SK-N-SH treated with all-trans-retinoic acid at 6 μM for 48 hours (cell line): Measurements from ENCODE around the gene GALNT6.
"Not testable (repeated sequence)": the region's sequence is repeated elsewhere in the genome, so short reads cannot be mapped to it uniquely, and the experiment has no call there.

Experiments used
- ATAC-seq: fragments of 200-7000 bp; cut with Tn5 transposase; 3 replicates; pipeline ENCODE4 v1.9.1; 2020; ENCODE audit warnings: mild to moderate bottlenecking, moderate library complexity
- BACH2 ChIP-seq: fragments of 250-450 bp; sonication (Bioruptor Pico); IDR thresholded peaks from 2 replicates; pipeline ENCODE4 v1.9.0; 2021; ENCODE audit warnings: mild to moderate bottlenecking, borderline replicate concordance
- CSDC2 ChIP-seq: fragments of 250-450 bp; sonication (Bioruptor Pico); IDR thresholded peaks from 2 replicates; pipeline ENCODE4 v1.5.0; 2020; ENCODE audit warnings: mild to moderate bottlenecking, moderate library complexity
- ESRRG ChIP-seq: fragments of 250-450 bp; sonication (Bioruptor Pico); IDR thresholded peaks from 2 replicates; pipeline ENCODE4 v1.6.1; 2021; ENCODE audit warnings: mild to moderate bottlenecking
- OSR1 ChIP-seq: fragments of 250-450 bp; sonication (Bioruptor Pico); IDR thresholded peaks from 2 replicates; pipeline ENCODE4 v1.8.0; 2022; ENCODE audit warnings: moderate library complexity, mild to moderate bottlenecking, inconsistent platforms
- PPARA ChIP-seq: fragments of 250-450 bp; sonication (Bioruptor Pico); IDR thresholded peaks from 2 replicates; pipeline ENCODE4 v1.5.0; 2020; ENCODE audit warnings: mild to moderate bottlenecking, borderline replicate concordance
- RARB ChIP-seq: fragments of 250-450 bp; sonication (Bioruptor Pico); IDR thresholded peaks from 2 replicates; pipeline ENCODE4 v1.8.0; 2021; ENCODE audit warnings: mild to moderate bottlenecking, moderate library complexity
- TCF4 ChIP-seq: fragments of 250-450 bp; sonication (Bioruptor Pico); IDR thresholded peaks from 2 replicates; pipeline ENCODE4 v1.8.0; 2021; ENCODE audit warnings: mild to moderate bottlenecking, moderate library complexity, borderline replicate concordance
- TOX ChIP-seq: fragments of 250-450 bp; sonication (Bioruptor Pico); IDR thresholded peaks from 2 replicates; pipeline ENCODE4 v1.8.0; 2021; ENCODE audit warnings: mild to moderate bottlenecking, moderate library complexity, borderline replicate concordance
- ZFP3 ChIP-seq: fragments of 250-450 bp; sonication (Bioruptor Pico); IDR thresholded peaks from 2 replicates; pipeline ENCODE4 v1.5.0; 2020; ENCODE audit warnings: mild to moderate bottlenecking, moderate library complexity
- ZFP30 ChIP-seq: fragments of 450-650 bp; formaldehyde crosslinking; IDR thresholded peaks from 2 replicates; pipeline ENCODE4 v1.5.0; 2022; ENCODE audit warnings: mild to moderate bottlenecking, moderate library complexity
- ZNF565 ChIP-seq: fragments of 450-650 bp; formaldehyde crosslinking; conservative IDR thresholded peaks from 2 replicates; pipeline ENCODE4 v1.5.0; 2020; ENCODE audit warnings: low read depth, mild to moderate bottlenecking, moderate library complexity
- ZNF70 ChIP-seq: fragments of 450-650 bp; formaldehyde crosslinking; IDR thresholded peaks from 2 replicates; pipeline ENCODE4 v1.5.0; 2020; ENCODE audit warnings: mild to moderate bottlenecking, moderate library complexity
- ZNF8 ChIP-seq: fragments of 450-650 bp; formaldehyde crosslinking; IDR thresholded peaks from 2 replicates; pipeline ENCODE4 v1.5.0; 2020; ENCODE audit warnings: mild to moderate bottlenecking, moderate library complexity
- TF ChIP-seq, protein P1 (sequence below): fragments of 250-450 bp; sonication (Bioruptor Pico); IDR thresholded peaks from 2 replicates; pipeline ENCODE4 v1.8.0; 2021; ENCODE audit warnings: low read depth, mild to moderate bottlenecking, moderate library complexity, borderline replicate concordance
- TF ChIP-seq, protein P2 (sequence below): fragments of 250-450 bp; sonication (Bioruptor Pico); IDR thresholded peaks from 2 replicates; pipeline ENCODE4 v1.5.0; 2020; ENCODE audit warnings: mild to moderate bottlenecking, moderate library complexity
- TF ChIP-seq, protein P3 (sequence below): fragments of 250-450 bp; sonication (Bioruptor Pico); IDR thresholded peaks from 2 replicates; pipeline ENCODE4 v1.5.1; 2021; ENCODE audit warnings: mild to moderate bottlenecking, moderate library complexity
- TF ChIP-seq, protein P4 (sequence below): fragments of 250-450 bp; sonication (Bioruptor Pico); IDR thresholded peaks from 2 replicates; pipeline ENCODE4 v1.8.0; 2020; ENCODE audit warnings: mild to moderate bottlenecking, moderate library complexity, borderline replicate concordance

GALNT6 gene

DNA sequence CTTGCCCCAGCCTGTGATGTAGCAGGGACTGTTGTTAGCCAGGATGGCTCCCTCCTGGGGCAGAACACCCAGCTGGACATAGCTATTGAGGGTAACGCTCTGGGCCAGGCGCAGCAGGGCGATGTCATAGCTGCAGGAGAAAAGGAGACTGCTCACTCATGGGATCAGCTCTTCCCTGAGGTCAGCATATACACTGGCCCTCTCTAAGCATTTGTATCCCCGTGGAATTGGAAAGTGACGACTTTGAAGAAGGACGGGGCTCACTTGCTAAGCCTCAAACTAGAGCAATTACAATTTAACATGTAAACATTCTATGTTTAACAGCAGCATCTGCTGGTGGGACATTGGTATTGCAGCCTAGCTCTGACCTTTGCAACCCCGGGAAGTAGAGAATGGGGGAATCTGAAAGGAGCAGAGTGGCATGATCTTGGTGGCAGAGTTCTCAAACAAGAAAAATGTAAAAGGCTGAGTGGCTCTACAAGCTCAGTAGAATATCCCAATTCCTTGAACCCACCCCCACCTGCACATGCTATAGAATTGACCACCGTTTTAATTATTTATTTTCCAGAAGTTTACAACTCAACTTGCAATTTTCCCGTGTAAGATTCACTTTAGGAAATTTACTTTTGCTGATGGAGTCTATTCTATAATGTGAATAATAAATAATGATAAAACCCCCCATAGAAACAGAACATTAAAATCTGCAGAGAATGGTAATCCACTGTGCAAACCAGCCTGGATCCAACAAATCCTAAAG is 49.8 kb downstream of the GALNT6 start:
- TF ChIP-seq BACH2 (no peak), ZFP3 (no peak), OSR1 (CRISPR knock-in tag) (no peak), TOX (CRISPR knock-in tag) (no peak), ZFP30 (CRISPR knock-in tag) (no peak), RARB (CRISPR knock-in tag) (no peak), ESRRG (CRISPR knock-in tag) (no peak)
- TF ChIP-seq, protein P1, sequence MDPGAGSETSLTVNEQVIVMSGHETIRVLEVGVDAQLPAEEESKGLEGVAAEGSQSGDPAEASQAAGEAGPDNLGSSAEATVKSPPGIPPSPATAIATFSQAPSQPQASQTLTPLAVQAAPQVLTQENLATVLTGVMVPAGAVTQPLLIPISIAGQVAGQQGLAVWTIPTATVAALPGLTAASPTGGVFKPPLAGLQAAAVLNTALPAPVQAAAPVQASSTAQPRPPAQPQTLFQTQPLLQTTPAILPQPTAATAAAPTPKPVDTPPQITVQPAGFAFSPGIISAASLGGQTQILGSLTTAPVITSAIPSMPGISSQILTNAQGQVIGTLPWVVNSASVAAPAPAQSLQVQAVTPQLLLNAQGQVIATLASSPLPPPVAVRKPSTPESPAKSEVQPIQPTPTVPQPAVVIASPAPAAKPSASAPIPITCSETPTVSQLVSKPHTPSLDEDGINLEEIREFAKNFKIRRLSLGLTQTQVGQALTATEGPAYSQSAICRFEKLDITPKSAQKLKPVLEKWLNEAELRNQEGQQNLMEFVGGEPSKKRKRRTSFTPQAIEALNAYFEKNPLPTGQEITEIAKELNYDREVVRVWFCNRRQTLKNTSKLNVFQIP (CRISPR knock-in tag), result no peak
- TF ChIP-seq, protein P2, sequence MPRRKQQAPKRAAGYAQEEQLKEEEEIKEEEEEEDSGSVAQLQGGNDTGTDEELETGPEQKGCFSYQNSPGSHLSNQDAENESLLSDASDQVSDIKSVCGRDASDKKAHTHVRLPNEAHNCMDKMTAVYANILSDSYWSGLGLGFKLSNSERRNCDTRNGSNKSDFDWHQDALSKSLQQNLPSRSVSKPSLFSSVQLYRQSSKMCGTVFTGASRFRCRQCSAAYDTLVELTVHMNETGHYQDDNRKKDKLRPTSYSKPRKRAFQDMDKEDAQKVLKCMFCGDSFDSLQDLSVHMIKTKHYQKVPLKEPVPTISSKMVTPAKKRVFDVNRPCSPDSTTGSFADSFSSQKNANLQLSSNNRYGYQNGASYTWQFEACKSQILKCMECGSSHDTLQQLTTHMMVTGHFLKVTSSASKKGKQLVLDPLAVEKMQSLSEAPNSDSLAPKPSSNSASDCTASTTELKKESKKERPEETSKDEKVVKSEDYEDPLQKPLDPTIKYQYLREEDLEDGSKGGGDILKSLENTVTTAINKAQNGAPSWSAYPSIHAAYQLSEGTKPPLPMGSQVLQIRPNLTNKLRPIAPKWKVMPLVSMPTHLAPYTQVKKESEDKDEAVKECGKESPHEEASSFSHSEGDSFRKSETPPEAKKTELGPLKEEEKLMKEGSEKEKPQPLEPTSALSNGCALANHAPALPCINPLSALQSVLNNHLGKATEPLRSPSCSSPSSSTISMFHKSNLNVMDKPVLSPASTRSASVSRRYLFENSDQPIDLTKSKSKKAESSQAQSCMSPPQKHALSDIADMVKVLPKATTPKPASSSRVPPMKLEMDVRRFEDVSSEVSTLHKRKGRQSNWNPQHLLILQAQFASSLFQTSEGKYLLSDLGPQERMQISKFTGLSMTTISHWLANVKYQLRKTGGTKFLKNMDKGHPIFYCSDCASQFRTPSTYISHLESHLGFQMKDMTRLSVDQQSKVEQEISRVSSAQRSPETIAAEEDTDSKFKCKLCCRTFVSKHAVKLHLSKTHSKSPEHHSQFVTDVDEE, result no peak
- TF ChIP-seq, all 23 proteins: peak for 0
- peak; percentile 91 for ATAC-seq

DNA sequence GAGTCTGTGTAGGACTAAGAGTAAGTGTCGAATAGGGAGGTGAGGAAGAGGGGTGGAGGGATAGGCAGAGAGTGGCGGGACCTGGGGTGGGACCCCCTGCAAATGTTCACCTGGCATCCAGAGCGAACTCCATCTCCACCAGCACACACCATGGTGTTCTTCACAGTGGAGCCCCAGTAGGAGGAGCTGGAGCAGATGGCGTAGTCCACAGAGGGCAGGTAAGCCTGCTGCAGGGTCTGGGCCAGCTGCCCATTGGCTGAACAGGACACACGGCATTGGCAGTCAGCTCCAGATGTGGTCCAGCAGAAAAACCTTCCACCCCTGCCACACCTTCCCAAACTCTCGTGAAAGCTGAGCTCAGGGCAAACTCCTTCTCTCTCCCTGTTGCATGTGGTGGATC is 51.5 kb downstream of the GALNT6 start:
- TF ChIP-seq BACH2, result no peak
- no peak for TF ChIP-seq ZFP3
- TF ChIP-seq ZNF8, result no peak
- no peak for TF ChIP-seq RARB (CRISPR knock-in tag)
- TF ChIP-seq, protein P2, result no peak
- TF ChIP-seq ZNF565 (CRISPR knock-in tag), result no peak
- TF ChIP-seq CSDC2 (CRISPR knock-in tag), result no peak
- TF ChIP-seq ZFP30 (CRISPR knock-in tag), result no peak
- TF ChIP-seq PPARA (CRISPR knock-in tag), result no peak
- TF ChIP-seq ESRRG (CRISPR knock-in tag), result no peak
- TF ChIP-seq TCF4, result no peak
- TF ChIP-seq, protein P3, sequence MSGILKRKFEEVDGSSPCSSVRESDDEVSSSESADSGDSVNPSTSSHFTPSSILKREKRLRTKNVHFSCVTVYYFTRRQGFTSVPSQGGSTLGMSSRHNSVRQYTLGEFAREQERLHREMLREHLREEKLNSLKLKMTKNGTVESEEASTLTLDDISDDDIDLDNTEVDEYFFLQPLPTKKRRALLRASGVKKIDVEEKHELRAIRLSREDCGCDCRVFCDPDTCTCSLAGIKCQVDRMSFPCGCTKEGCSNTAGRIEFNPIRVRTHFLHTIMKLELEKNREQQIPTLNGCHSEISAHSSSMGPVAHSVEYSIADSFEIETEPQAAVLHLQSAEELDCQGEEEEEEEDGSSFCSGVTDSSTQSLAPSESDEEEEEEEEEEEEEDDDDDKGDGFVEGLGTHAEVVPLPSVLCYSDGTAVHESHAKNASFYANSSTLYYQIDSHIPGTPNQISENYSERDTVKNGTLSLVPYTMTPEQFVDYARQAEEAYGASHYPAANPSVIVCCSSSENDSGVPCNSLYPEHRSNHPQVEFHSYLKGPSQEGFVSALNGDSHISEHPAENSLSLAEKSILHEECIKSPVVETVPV (CRISPR knock-in tag), result no peak
- TF ChIP-seq ZNF70, result no peak
- TF ChIP-seq, protein P1 (CRISPR knock-in tag), result no peak
- TF ChIP-seq OSR1 (CRISPR knock-in tag), result no peak
- TF ChIP-seq, protein P4, sequence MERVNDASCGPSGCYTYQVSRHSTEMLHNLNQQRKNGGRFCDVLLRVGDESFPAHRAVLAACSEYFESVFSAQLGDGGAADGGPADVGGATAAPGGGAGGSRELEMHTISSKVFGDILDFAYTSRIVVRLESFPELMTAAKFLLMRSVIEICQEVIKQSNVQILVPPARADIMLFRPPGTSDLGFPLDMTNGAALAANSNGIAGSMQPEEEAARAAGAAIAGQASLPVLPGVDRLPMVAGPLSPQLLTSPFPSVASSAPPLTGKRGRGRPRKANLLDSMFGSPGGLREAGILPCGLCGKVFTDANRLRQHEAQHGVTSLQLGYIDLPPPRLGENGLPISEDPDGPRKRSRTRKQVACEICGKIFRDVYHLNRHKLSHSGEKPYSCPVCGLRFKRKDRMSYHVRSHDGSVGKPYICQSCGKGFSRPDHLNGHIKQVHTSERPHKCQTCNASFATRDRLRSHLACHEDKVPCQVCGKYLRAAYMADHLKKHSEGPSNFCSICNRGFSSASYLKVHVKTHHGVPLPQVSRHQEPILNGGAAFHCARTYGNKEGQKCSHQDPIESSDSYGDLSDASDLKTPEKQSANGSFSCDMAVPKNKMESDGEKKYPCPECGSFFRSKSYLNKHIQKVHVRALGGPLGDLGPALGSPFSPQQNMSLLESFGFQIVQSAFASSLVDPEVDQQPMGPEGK (CRISPR knock-in tag), result no peak
- ATAC-seq, result no peak

DNA sequence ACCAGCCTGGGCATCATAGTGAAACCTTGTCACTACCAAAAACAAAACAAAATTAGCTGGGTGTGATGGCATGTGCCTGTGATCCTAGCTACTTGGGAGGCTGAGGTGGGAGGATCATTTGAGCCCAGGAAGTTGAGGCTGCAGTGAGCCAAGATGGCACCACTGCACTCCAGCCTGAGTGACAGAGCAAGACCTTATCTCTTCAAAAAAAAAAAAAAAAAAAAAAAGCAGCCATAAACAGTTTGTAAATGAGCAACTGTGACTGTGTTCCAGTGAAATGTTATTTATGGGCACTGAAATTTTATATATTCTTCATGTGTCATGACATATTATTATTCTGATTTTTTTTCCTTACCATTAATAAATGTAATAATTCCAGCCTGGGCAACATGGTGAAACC is 53.9 kb downstream of the GALNT6 start:
- not testable (repeated sequence) for ATAC-seq
